ENCODE measurements around the gene NT5DC1.

The NT5DC1 gene

GRCh38 chr6:116133453-116133852, 32.8 kb downstream of the NT5DC1 start:
- Histone ChIP-seq H3K36me3 (ENCODE audit: control insufficient read depth in 5 of 5, insufficient read depth in 5 of 5, low read length in 5 of 5) (peaks cover 0 to 6% (median 0%) of the 10 kb centered on the region in 5 donors), H3K27ac (ENCODE audit: low read depth, low read length) (no peak overlapping the region), H3K9me3 (ENCODE audit: control insufficient read depth in 5 of 5, low read length in 5 of 5) (no peaks in the 10 kb centered on the region), H3K4me1 (ENCODE audit: control insufficient read depth in 5 of 5, insufficient read depth in 5 of 5, low read length in 5 of 5) (no peaks in the 10 kb centered on the region), H3K4me3 (ENCODE audit: low read depth in 1 of 5, low read length in 5 of 5) (no peak overlapping the region), H3K27me3 (ENCODE audit: control insufficient read depth in 5 of 5, insufficient read depth in 4 of 5, low read length in 5 of 5) (no peaks in the 10 kb centered on the region), H3K9ac (ENCODE audit: low read length in 5 of 5) (no peak overlapping the region)

- H3K4me3 ChIP-seq (ENCODE audit: low read depth in 1 of 5, low read length in 5 of 5) = no peak overlapping the region
- no peaks in the 10 kb centered on the region for H3K27me3 ChIP-seq (ENCODE audit: control insufficient read depth in 5 of 5, insufficient read depth in 4 of 5, low read length in 5 of 5)
- no peak overlapping the region for H3K9ac ChIP-seq (ENCODE audit: low read length in 5 of 5)
- H3K9me3 ChIP-seq (ENCODE audit: control insufficient read depth in 5 of 5, low read length in 5 of 5) = no peaks in the 10 kb centered on the region
- no peaks in the 10 kb centered on the region for H3K4me1 ChIP-seq (ENCODE audit: control insufficient read depth in 5 of 5, insufficient read depth in 5 of 5, low read length in 5 of 5)
- H3K27ac ChIP-seq (ENCODE audit: low read depth, low read length) = no peak overlapping the region
- peaks cover 0 to 13% (median 6%) of the 10 kb centered on the region in 5 donors for H3K36me3 ChIP-seq (ENCODE audit: control insufficient read depth in 5 of 5, insufficient read depth in 5 of 5, low read length in 5 of 5)
Measured at GRCh38 chr6:116136373-116136772, 35.7 kb downstream of the NT5DC1 start.

- Histone ChIP-seq H3K4me1 (ENCODE audit: control insufficient read depth in 5 of 5, insufficient read depth in 5 of 5, low read length in 5 of 5) (no peaks in the 10 kb centered on the region), H3K27me3 (ENCODE audit: control insufficient read depth in 5 of 5, insufficient read depth in 4 of 5, low read length in 5 of 5) (no peaks in the 10 kb centered on the region), H3K9ac (ENCODE audit: low read length in 5 of 5) (no peak overlapping the region), H3K4me3 (ENCODE audit: low read depth in 1 of 5, low read length in 5 of 5) (no peak overlapping the region), H3K9me3 (ENCODE audit: control insufficient read depth in 5 of 5, low read length in 5 of 5) (no peaks in the 10 kb centered on the region), H3K36me3 (ENCODE audit: control insufficient read depth in 5 of 5, insufficient read depth in 5 of 5, low read length in 5 of 5) (peaks cover 0 to 13% (median 6%) of the 10 kb centered on the region in 5 donors), H3K27ac (ENCODE audit: low read depth, low read length) (no peak overlapping the region)
Measured at GRCh38 chr6:116136933-116137340, 36.3 kb downstream of the NT5DC1 start.

GRCh38 chr6:116139917-116140316, 39.3 kb downstream of the NT5DC1 start:
- no peaks in the 10 kb centered on the region for H3K4me1 ChIP-seq (ENCODE audit: control insufficient read depth in 5 of 5, insufficient read depth in 5 of 5, low read length in 5 of 5)
- no peak overlapping the region for H3K27ac ChIP-seq (ENCODE audit: low read depth, low read length)
- H3K9ac ChIP-seq (ENCODE audit: low read length in 5 of 5) = no peak overlapping the region
- H3K36me3 ChIP-seq (ENCODE audit: control insufficient read depth in 5 of 5, insufficient read depth in 5 of 5, low read length in 5 of 5) = peaks cover 0 to 13% (median 6%) of the 10 kb centered on the region in 5 donors
- H3K9me3 ChIP-seq (ENCODE audit: control insufficient read depth in 5 of 5, low read length in 5 of 5) = no peaks in the 10 kb centered on the region
- H3K4me3 ChIP-seq (ENCODE audit: low read depth in 1 of 5, low read length in 5 of 5) = no peak overlapping the region
- H3K27me3 ChIP-seq (ENCODE audit: control insufficient read depth in 5 of 5, insufficient read depth in 4 of 5, low read length in 5 of 5) = no peaks in the 10 kb centered on the region

GRCh38 chr6:116144605-116145004, 44.0 kb downstream of the NT5DC1 start:
- no peaks in the 10 kb centered on the region for H3K9me3 ChIP-seq (ENCODE audit: control insufficient read depth in 5 of 5, low read length in 5 of 5)
- H3K27ac ChIP-seq (ENCODE audit: low read depth, low read length) = no peak overlapping the region
- H3K27me3 ChIP-seq (ENCODE audit: control insufficient read depth in 5 of 5, insufficient read depth in 4 of 5, low read length in 5 of 5) = no peaks in the 10 kb centered on the region
- H3K36me3 ChIP-seq (ENCODE audit: control insufficient read depth in 5 of 5, insufficient read depth in 5 of 5, low read length in 5 of 5) = peaks cover 0 to 10% (median 4%) of the 10 kb centered on the region in 5 donors
- no peaks in the 10 kb centered on the region for H3K4me1 ChIP-seq (ENCODE audit: control insufficient read depth in 5 of 5, insufficient read depth in 5 of 5, low read length in 5 of 5)
- H3K4me3 ChIP-seq (ENCODE audit: low read depth in 1 of 5, low read length in 5 of 5) = no peak overlapping the region
- H3K9ac ChIP-seq (ENCODE audit: low read length in 5 of 5) = no peak overlapping the region

- no peaks in the 10 kb centered on the region for H3K9me3 ChIP-seq (ENCODE audit: control insufficient read depth in 5 of 5, low read length in 5 of 5)
- H3K27ac ChIP-seq (ENCODE audit: low read depth, low read length) = no peak overlapping the region
- H3K4me3 ChIP-seq (ENCODE audit: low read depth in 1 of 5, low read length in 5 of 5) = no peak overlapping the region
- peaks cover 0 to 9% (median 0%) of the 10 kb centered on the region in 5 donors for H3K36me3 ChIP-seq (ENCODE audit: control insufficient read depth in 5 of 5, insufficient read depth in 5 of 5, low read length in 5 of 5)
- no peaks in the 10 kb centered on the region for H3K4me1 ChIP-seq (ENCODE audit: control insufficient read depth in 5 of 5, insufficient read depth in 5 of 5, low read length in 5 of 5)
- H3K9ac ChIP-seq (ENCODE audit: low read length in 5 of 5) = no peak overlapping the region
- no peaks in the 10 kb centered on the region for H3K27me3 ChIP-seq (ENCODE audit: control insufficient read depth in 5 of 5, insufficient read depth in 4 of 5, low read length in 5 of 5)
Measured at GRCh38 chr6:116145803-116146675, 45.4 kb downstream of the NT5DC1 start.

GRCh38 chr6:116152620-116153019, 52.0 kb downstream of the NT5DC1 start:
- Histone ChIP-seq H3K9ac (ENCODE audit: low read length in 5 of 5) (no peak overlapping the region), H3K36me3 (ENCODE audit: control insufficient read depth in 5 of 5, insufficient read depth in 5 of 5, low read length in 5 of 5) (peaks cover 0 to 9% (median 2%) of the 10 kb centered on the region in 5 donors), H3K4me3 (ENCODE audit: low read depth in 1 of 5, low read length in 5 of 5) (no peak overlapping the region), H3K27me3 (ENCODE audit: control insufficient read depth in 5 of 5, insufficient read depth in 4 of 5, low read length in 5 of 5) (no peaks in the 10 kb centered on the region), H3K9me3 (ENCODE audit: control insufficient read depth in 5 of 5, low read length in 5 of 5) (no peaks in the 10 kb centered on the region), H3K4me1 (ENCODE audit: control insufficient read depth in 5 of 5, insufficient read depth in 5 of 5, low read length in 5 of 5) (no peaks in the 10 kb centered on the region), H3K27ac (ENCODE audit: low read depth, low read length) (no peak overlapping the region)

- Histone ChIP-seq H3K9ac (ENCODE audit: low read length in 5 of 5) (no peak overlapping the region), H3K27me3 (ENCODE audit: control insufficient read depth in 5 of 5, insufficient read depth in 4 of 5, low read length in 5 of 5) (no peaks in the 10 kb centered on the region), H3K36me3 (ENCODE audit: control insufficient read depth in 5 of 5, insufficient read depth in 5 of 5, low read length in 5 of 5) (peaks cover 0 to 2% (median 0%) of the 10 kb centered on the region in 5 donors), H3K27ac (ENCODE audit: low read depth, low read length) (no peak overlapping the region), H3K4me3 (ENCODE audit: low read depth in 1 of 5, low read length in 5 of 5) (no peak overlapping the region), H3K4me1 (ENCODE audit: control insufficient read depth in 5 of 5, insufficient read depth in 5 of 5, low read length in 5 of 5) (peaks cover 0 to 3% (median 0%) of the 10 kb centered on the region in 5 donors), H3K9me3 (ENCODE audit: control insufficient read depth in 5 of 5, low read length in 5 of 5) (no peaks in the 10 kb centered on the region)
Measured at GRCh38 chr6:116154887-116155286, 54.2 kb downstream of the NT5DC1 start.

- no peaks in the 10 kb centered on the region for H3K9me3 ChIP-seq (ENCODE audit: control insufficient read depth in 5 of 5, low read length in 5 of 5)
- H3K4me1 ChIP-seq (ENCODE audit: control insufficient read depth in 5 of 5, insufficient read depth in 5 of 5, low read length in 5 of 5) = peaks cover 0 to 3% (median 0%) of the 10 kb centered on the region in 5 donors
- no peak overlapping the region for H3K27ac ChIP-seq (ENCODE audit: low read depth, low read length)
- no peaks in the 10 kb centered on the region for H3K27me3 ChIP-seq (ENCODE audit: control insufficient read depth in 5 of 5, insufficient read depth in 4 of 5, low read length in 5 of 5)
- peaks cover 0 to 2% (median 0%) of the 10 kb centered on the region in 5 donors for H3K36me3 ChIP-seq (ENCODE audit: control insufficient read depth in 5 of 5, insufficient read depth in 5 of 5, low read length in 5 of 5)
- H3K9ac ChIP-seq (ENCODE audit: low read length in 5 of 5) = no peak overlapping the region
- no peak overlapping the region for H3K4me3 ChIP-seq (ENCODE audit: low read depth in 1 of 5, low read length in 5 of 5)
Measured at GRCh38 chr6:116156405-116157326, 56.0 kb downstream of the NT5DC1 start.

GRCh38 chr6:116157391-116157790, 56.7 kb downstream of the NT5DC1 start:
- Histone ChIP-seq H3K9ac (ENCODE audit: low read length in 5 of 5) (no peak overlapping the region), H3K27ac (ENCODE audit: low read depth, low read length) (no peak overlapping the region), H3K4me3 (ENCODE audit: low read depth in 1 of 5, low read length in 5 of 5) (no peak overlapping the region), H3K9me3 (ENCODE audit: control insufficient read depth in 5 of 5, low read length in 5 of 5) (no peaks in the 10 kb centered on the region), H3K36me3 (ENCODE audit: control insufficient read depth in 5 of 5, insufficient read depth in 5 of 5, low read length in 5 of 5) (peaks cover 0 to 2% (median 0%) of the 10 kb centered on the region in 5 donors), H3K27me3 (ENCODE audit: control insufficient read depth in 5 of 5, insufficient read depth in 4 of 5, low read length in 5 of 5) (no peaks in the 10 kb centered on the region), H3K4me1 (ENCODE audit: control insufficient read depth in 5 of 5, insufficient read depth in 5 of 5, low read length in 5 of 5) (peaks cover 0 to 3% (median 0%) of the 10 kb centered on the region in 5 donors)
